Right atrium auricular region (tissue), 2 donors: ENCODE measurements around the gene BACH2. TPM values are rescaled to one million over a fixed set of nuclear protein-coding genes. Genes with fewer than 3 reads are reported as not detected.

Experiments used
- DNase-seq: peaks from one replicate; pipeline ENCODE4 v3.0.0-alpha.2; 2019; ENCODE audit warnings: low spot score
- H3K27ac ChIP-seq, 2 donors: fragments of 200-600 bp; sonication (generic); 1 replicate in 1 of 2; 2 replicates in 1 of 2; pipeline ENCODE4 v1.5.1; 2016 to 2019
- H3K27me3 ChIP-seq, 2 donors: fragments of 200-600 bp; sonication (generic); one replicate each; pipeline versions ENCODE4 v1.5.1 to v1.6.0; 2017 to 2019
- H3K36me3 ChIP-seq: fragments of 200-600 bp; sonication (generic); one replicate; pipeline ENCODE4 v1.5.1; 2016
- H3K4me1 ChIP-seq, 2 donors: fragments of 200-600 bp; sonication (generic); one replicate each; pipeline versions ENCODE4 v1.5.1 to v1.6.0; 2017 to 2019
- H3K4me3 ChIP-seq, 2 donors: fragments of 200-600 bp; sonication (generic); 1 replicate in 1 of 2; 2 replicates in 1 of 2; pipeline ENCODE4 v1.5.1; 2017 to 2019; ENCODE audit warnings: mild to moderate bottlenecking in 1 of 2, moderate library complexity in 1 of 2
- H3K9me3 ChIP-seq, 2 donors: fragments of 200-600 bp; sonication (generic); one replicate each; pipeline ENCODE4 v1.5.1; 2019
- CTCF ChIP-seq, 2 donors: fragments of 200-600 bp; sonication (generic); IDR thresholded peaks; one replicate each; pipeline ENCODE4 v1.5.1; 2019; ENCODE audit warnings: antibody characterized with exemption in 2 of 2
- total RNA-seq, 2 donors: library from RNA; depleted of rRNA; stranded (reverse); fragments of >200 nt; gene quantifications; one replicate each; pipeline ENCODE4 v1.1.0, GENCODE V29; 2016

The BACH2 gene
- total RNA-seq, 2 donors from 2014 or later, result 0.82 to 2.2 TPM

GRCh38 chr6:90158936-90159335, 137.7 kb downstream of the BACH2 start:
- Histone ChIP-seq H3K27me3 (no peaks in the 10 kb centered on the region), H3K4me3 (no peak overlapping the region), H3K36me3 (no peaks in the 10 kb centered on the region), H3K4me1 (peaks cover 0 to 10% of the 10 kb centered on the region in 2 donors), H3K27ac (no peak overlapping the region), H3K9me3 (no peaks in the 10 kb centered on the region)
- no peak for TF ChIP-seq CTCF (IDR thresholded peaks at IDR 0.05)
- DNase-seq, result no peak

DNA sequence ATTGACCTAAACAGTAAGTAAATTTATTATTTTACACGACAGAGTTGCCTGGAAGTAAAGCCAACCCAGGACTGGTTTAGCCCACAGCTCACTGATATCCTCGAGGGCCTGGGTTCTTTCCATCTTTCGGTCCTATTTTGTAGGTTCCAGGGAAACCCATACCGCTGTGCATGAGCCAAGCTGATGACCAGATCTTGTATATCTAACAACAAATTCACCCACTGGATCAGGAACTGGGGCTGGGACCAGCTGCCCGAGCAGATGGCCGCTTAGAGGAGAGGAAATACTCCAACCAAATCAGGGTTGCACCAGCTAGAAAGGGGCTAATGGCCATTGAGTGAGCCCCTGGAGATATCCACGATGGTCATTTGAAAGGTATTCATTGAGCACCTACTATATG, 139.2 kb downstream of the BACH2 start:
- no peaks in the 10 kb centered on the region for H3K27me3 ChIP-seq
- H3K27ac ChIP-seq, result no peak overlapping the region
- H3K4me1 ChIP-seq, result peaks cover 0 to 10% of the 10 kb centered on the region in 2 donors
- no peaks in the 10 kb centered on the region for H3K36me3 ChIP-seq
- no peak for TF ChIP-seq CTCF (IDR thresholded peaks at IDR 0.05)
- no peaks in the 10 kb centered on the region for H3K9me3 ChIP-seq
- H3K4me3 ChIP-seq, result no peak overlapping the region
- DNase-seq, result no peak

- Histone ChIP-seq H3K9me3 (no peaks in the 10 kb centered on the region), H3K4me1 (peaks cover 0 to 10% of the 10 kb centered on the region in 2 donors), H3K27ac (no peak overlapping the region), H3K36me3 (no peaks in the 10 kb centered on the region), H3K4me3 (no peak overlapping the region), H3K27me3 (no peaks in the 10 kb centered on the region)
- no peak for TF ChIP-seq CTCF (IDR thresholded peaks at IDR 0.05)
- no peak for DNase-seq
Measured at GRCh38 chr6:90156861-90157260, 139.8 kb downstream of the BACH2 start.

GRCh38 chr6:90154755-90155470, 141.7 kb downstream of the BACH2 start:
- no peak for DNase-seq
- Histone ChIP-seq H3K9me3 (no peaks in the 10 kb centered on the region), H3K4me1 (no peaks in the 10 kb centered on the region), H3K36me3 (no peaks in the 10 kb centered on the region), H3K4me3 (no peak overlapping the region), H3K27ac (no peak overlapping the region), H3K27me3 (no peaks in the 10 kb centered on the region)
- no peak for TF ChIP-seq CTCF (IDR thresholded peaks at IDR 0.05)

- TF ChIP-seq CTCF (IDR thresholded peaks at IDR 0.05), result no peak
- Histone ChIP-seq H3K27me3 (no peaks in the 10 kb centered on the region), H3K4me1 (no peaks in the 10 kb centered on the region), H3K9me3 (no peaks in the 10 kb centered on the region), H3K4me3 (no peak overlapping the region), H3K36me3 (no peaks in the 10 kb centered on the region), H3K27ac (no peak overlapping the region)
- no peak for DNase-seq
Measured at GRCh38 chr6:90151576-90152422, 144.8 kb downstream of the BACH2 start.
